ENCODE data around the gene ASGR2. TPM values are rescaled to one million over a fixed set of nuclear protein-coding genes. Genes with fewer than 3 reads are reported as not detected.

Gene ASGR2
- polyA plus RNA-seq, 1 donor, result 0.36 TPM

GRCh38 chr17:7058831-7059447 lies 55.7 kb downstream of the ASGR2 start:
- no peak for DNase-seq

GRCh38 chr17:7056386-7056785 lies 58.2 kb downstream of the ASGR2 start:
- no peak for DNase-seq

Other genes with a start within 250 kb of the ASGR2 start
- 0.79 TPM for gene ALOX12, start 118.8 kb downstream of the ASGR2 start, polyA plus RNA-seq (ENCODE audit: insufficient read length)
- 123 TPM for gene RNASEK, start 102.2 kb downstream of the ASGR2 start, polyA plus RNA-seq (ENCODE audit: insufficient read length)
- gene BCL6B, start 91.8 kb downstream of the ASGR2 start, polyA plus RNA-seq (ENCODE audit: insufficient read length), result 20.9 TPM
- gene SLC16A13, start 78.8 kb downstream of the ASGR2 start, polyA plus RNA-seq (ENCODE audit: insufficient read length), result 2.2 TPM
- gene SLC16A11, start 70.7 kb downstream of the ASGR2 start, polyA plus RNA-seq (ENCODE audit: insufficient read length), result 0.50 TPM
- 1.7 TPM for gene CLEC10A, start 34.6 kb downstream of the ASGR2 start, polyA plus RNA-seq (ENCODE audit: insufficient read length)
- 1.8 TPM for gene ASGR1, start 64.5 kb upstream of the ASGR2 start, polyA plus RNA-seq (ENCODE audit: insufficient read length)
- 18.6 TPM for gene DLG4, start 105.0 kb upstream of the ASGR2 start, polyA plus RNA-seq (ENCODE audit: insufficient read length)
- gene ACADVL, start 105.1 kb upstream of the ASGR2 start, polyA plus RNA-seq (ENCODE audit: insufficient read length), result 260 TPM
- 40.6 TPM for gene DVL2, start 119.7 kb upstream of the ASGR2 start, polyA plus RNA-seq (ENCODE audit: insufficient read length)
- 34.4 TPM for gene PHF23, start 124.6 kb upstream of the ASGR2 start, polyA plus RNA-seq (ENCODE audit: insufficient read length)
- gene GABARAP, start 127.6 kb upstream of the ASGR2 start, polyA plus RNA-seq (ENCODE audit: insufficient read length), result 269 TPM
- gene CTDNEP1, start 136.9 kb upstream of the ASGR2 start, polyA plus RNA-seq (ENCODE audit: insufficient read length), result 184 TPM
- 46.1 TPM for gene ELP5, start 137.4 kb upstream of the ASGR2 start, polyA plus RNA-seq (ENCODE audit: insufficient read length)
- gene CLDN7, start 147.7 kb upstream of the ASGR2 start, polyA plus RNA-seq (ENCODE audit: insufficient read length), result 1.6 TPM
- 42.0 TPM for gene SLC2A4, start 166.9 kb upstream of the ASGR2 start, polyA plus RNA-seq (ENCODE audit: insufficient read length)
- gene YBX2, start 179.8 kb upstream of the ASGR2 start, polyA plus RNA-seq (ENCODE audit: insufficient read length), result 3.6 TPM
- gene EIF5A, start 192.8 kb upstream of the ASGR2 start, polyA plus RNA-seq (ENCODE audit: insufficient read length), result 295 TPM
- gene GPS2, start 200.5 kb upstream of the ASGR2 start, polyA plus RNA-seq (ENCODE audit: insufficient read length), result 68.4 TPM
- 23.9 TPM for gene NEURL4, start 214.5 kb upstream of the ASGR2 start, polyA plus RNA-seq (ENCODE audit: insufficient read length)
- 13.6 TPM for gene ACAP1, start 221.7 kb upstream of the ASGR2 start, polyA plus RNA-seq (ENCODE audit: insufficient read length)
- 8.9 TPM for gene KCTD11, start 237.3 kb upstream of the ASGR2 start, polyA plus RNA-seq (ENCODE audit: insufficient read length)
- not detected for gene TMEM95, start 240.3 kb upstream of the ASGR2 start, polyA plus RNA-seq (ENCODE audit: insufficient read length)

Measured in hindlimb muscle (tissue), 1 donor.